LNCaP clone FGC (cell line): ENCODE results near the gene SAA2.
"Not testable (repeated sequence)": the region's sequence is repeated elsewhere in the genome, so short reads cannot be mapped to it uniquely, and the experiment has no call there.

Experiments used
- DNase-seq: peaks from one replicate; pipeline ENCODE4 v3.0.0-alpha.2; 2011; ENCODE audit warnings: low read depth
- H3K4me3 ChIP-seq: 2 replicates; pipeline ENCODE4 v1.5.1; 2011; ENCODE audit warnings: mild to moderate bottlenecking, low read depth, low read length, control low read depth
- CTCF ChIP-seq: IDR thresholded peaks from 2 replicates; pipeline ENCODE4 v1.5.1; 2012; ENCODE audit warnings: mild to moderate bottlenecking; ENCODE audit not compliant: control insufficient read depth, insufficient read depth; ENCODE audit errors: extremely low read depth

Gene SAA2

GRCh38 chr11:18277565-18278271 lies 29.2 kb upstream of the SAA2 start:
- no peak for DNase-seq
- H3K4me3 ChIP-seq: no peak overlapping the region
- TF ChIP-seq CTCF: no peak

GRCh38 chr11:18271206-18271605 lies 22.7 kb upstream of the SAA2 start:
- DNase-seq: no peak
- no peak overlapping the region for H3K4me3 ChIP-seq
- no peak for TF ChIP-seq CTCF

- H3K4me3 ChIP-seq: no peak overlapping the region
- peak; percentile 28 for TF ChIP-seq CTCF
- no peak for DNase-seq
Measured at GRCh38 chr11:18270102-18270501, 21.6 kb upstream of the SAA2 start.

GRCh38 chr11:18269252-18269651 lies 20.8 kb upstream of the SAA2 start:
- DNase-seq: not testable (repeated sequence)

GRCh38 chr11:18267335-18268133 lies 19.1 kb upstream of the SAA2 start:
- H3K4me3 ChIP-seq, DNase-seq: not testable (repeated sequence)

More at GRCh38 chr11:18269252-18269651, 20.8 kb upstream of the SAA2 start:
- not testable (repeated sequence) for H3K4me3 ChIP-seq

- no peak for DNase-seq
- no peak for TF ChIP-seq CTCF
- no peak within 1 kb of the TSS for H3K4me3 ChIP-seq
Measured at GRCh38 chr11:18265949-18266348, 17.5 kb upstream of the SAA2 start, which contains the start of gene SAA1. SAA1 (plus strand) TSS chr11:18266264; CDS start chr11:18266888, 624 bp downstream.

- no peak for TF ChIP-seq CTCF
- DNase-seq: no peak
- no peak overlapping the region for H3K4me3 ChIP-seq
Measured at GRCh38 chr11:18264677-18265555, 16.4 kb upstream of the SAA2 start.
